Stimulated activated CD8-positive, alpha-beta memory T cell treated with anti-CD3 and anti-CD28 coated beads, Interleukin-7, amount 100 ng/mL, for 1 hour (primary cell): Measurements from ENCODE around the gene SDC4.

Experiments used
- DNase-seq, 2 donors: peaks; one replicate each; pipeline ENCODE4 v3.0.0-alpha.2; 2020; ENCODE audit warnings: low read depth in 2 of 2

SDC4 gene

GRCh38 chr20:45297786-45298497, 50.3 kb downstream of the SDC4 start:
- DNase-seq = no peak

GRCh38 chr20:45294659-45295058, 53.6 kb downstream of the SDC4 start:
- no peak for DNase-seq

GRCh38 chr20:45294003-45294368, 54.2 kb downstream of the SDC4 start:
- DNase-seq = no peak

- DNase-seq = peak; percentile 60 to 68
Observed at GRCh38 chr20:45293041-45294002, 54.9 kb downstream of the SDC4 start.

GRCh38 chr20:45292343-45292742, 55.9 kb downstream of the SDC4 start:
- DNase-seq = no peak

- DNase-seq = no peak
Observed at GRCh38 chr20:45291526-45291925, 56.7 kb downstream of the SDC4 start.

GRCh38 chr20:45290677-45291355, 57.4 kb downstream of the SDC4 start:
- DNase-seq = peak in 1 of 2 donors; percentile 34

- no peak for DNase-seq
Observed at GRCh38 chr20:45289942-45290676, 58.1 kb downstream of the SDC4 start.

- DNase-seq = no peak
Observed at GRCh38 chr20:45288860-45289259, 59.4 kb downstream of the SDC4 start.

- no peak for DNase-seq
Observed at GRCh38 chr20:45288376-45288775, 59.8 kb downstream of the SDC4 start.

GRCh38 chr20:45283551-45284057, 64.6 kb downstream of the SDC4 start:
- DNase-seq = no peak

- DNase-seq = no peak
Observed at GRCh38 chr20:45282700-45283550, 65.3 kb downstream of the SDC4 start.

- DNase-seq = no peak
Observed at GRCh38 chr20:45279992-45280391, 68.2 kb downstream of the SDC4 start.

- DNase-seq = no peak
Observed at GRCh38 chr20:45275338-45275737, 72.9 kb downstream of the SDC4 start.
